PC-3 (cell line): Measurements from ENCODE around the gene P3H3. TPM values are rescaled to one million over a fixed set of nuclear protein-coding genes. Genes with fewer than 3 reads are reported as not detected.
"Not testable (repeated sequence)": the region's sequence is repeated elsewhere in the genome, so short reads cannot be mapped to it uniquely, and the experiment has no call there.

Source experiments
- ATAC-seq: fragments of 200-7000 bp; cut with Tn5 transposase; 2 replicates; pipeline ENCODE4 v1.9.1; 2020; ENCODE audit warnings: mild to moderate bottlenecking, moderate library complexity
- BruUV-seq: library from RNA; stranded (reverse); fragments of 400-500 nt; replicated peaks from 2 replicates; lab custom pipeline; 2021; lab: Mats Ljungman, UMichigan
- CTCF ChIA-PET: fragments of 300-600 bp; sonication (Branson Sonifier 250); formaldehyde crosslinking; loops from one replicate; lab custom pipeline; 2022; ENCODE audit warnings: antibody characterized with exemption; lab: Charles Lee
- POLR2A ChIA-PET: fragments of 300-600 bp; sonication (Branson Sonifier 250); formaldehyde crosslinking; loops from one replicate; lab custom pipeline; 2022; ENCODE audit warnings: antibody characterized with exemption; ENCODE audit not compliant: unreplicated experiment; lab: Charles Lee
- DNase-seq: peaks from one replicate; pipeline ENCODE4 v3.0.0-alpha.2; 2015
- H2AFZ ChIP-seq: fragments of 300-600 bp; sonication (generic); 2 replicates; pipeline ENCODE4 v1.6.0; 2016; ENCODE audit warnings: antibody characterized with exemption, low read length
- H3F3A ChIP-seq: fragments of 300-600 bp; sonication (generic); one replicate; pipeline ENCODE4 v1.6.0; 2017; ENCODE audit warnings: antibody characterized with exemption, low read length, control low read depth, mild to moderate bottlenecking; ENCODE audit not compliant: unreplicated experiment
- H3K27ac ChIP-seq: fragments of 300-600 bp; sonication (generic); 2 replicates; pipeline ENCODE4 v1.5.1; 2016; ENCODE audit warnings: mild to moderate bottlenecking, low read length
- H3K27me3 ChIP-seq: fragments of 300-600 bp; sonication (generic); 2 replicates; pipeline ENCODE4 v1.6.1; 2016; ENCODE audit warnings: low read length, mixed read lengths
- H3K36me3 ChIP-seq: fragments of 300-600 bp; sonication (generic); 2 replicates; pipeline ENCODE4 v1.6.1; 2016; ENCODE audit warnings: low read depth, mixed run types, low read length, mixed read lengths
- H3K4me1 ChIP-seq: fragments of 300-600 bp; sonication (generic); 2 replicates; pipeline ENCODE4 v1.5.1; 2016; ENCODE audit warnings: low read length; ENCODE audit not compliant: insufficient read depth
- H3K4me2 ChIP-seq: fragments of 300-600 bp; sonication (generic); 2 replicates; pipeline ENCODE4 v1.6.0; 2016; ENCODE audit warnings: low read length
- H3K4me3 ChIP-seq: fragments of 300-600 bp; sonication (generic); 2 replicates; pipeline ENCODE4 v1.5.1; 2016; ENCODE audit warnings: mild to moderate bottlenecking, low read length, mixed read lengths
- H3K79me2 ChIP-seq: fragments of 300-600 bp; sonication (generic); 2 replicates; pipeline ENCODE4 v1.6.1; 2017; ENCODE audit warnings: low read length, mixed read lengths
- H3K9ac ChIP-seq: fragments of 300-600 bp; sonication (generic); 2 replicates; pipeline ENCODE4 v1.6.0; 2016; ENCODE audit warnings: mild to moderate bottlenecking, low read length
- H3K9me2 ChIP-seq: fragments of 300-600 bp; sonication (generic); replicated peaks from 2 replicates; pipeline ENCODE4 v1.6.1; 2016; ENCODE audit warnings: mixed run types, low read length, mixed read lengths
- H3K9me3 ChIP-seq: fragments of 300-600 bp; sonication (generic); 2 replicates; pipeline ENCODE4 v1.6.1; 2016; ENCODE audit warnings: low read length, mixed read lengths
- H4K20me1 ChIP-seq: fragments of 300-600 bp; sonication (generic); 2 replicates; pipeline ENCODE4 v1.6.1; 2016; ENCODE audit warnings: low read length, mixed read lengths
- CTCF ChIP-seq: fragments of 300-600 bp; sonication (generic); conservative IDR thresholded peaks from 2 replicates; pipeline ENCODE4 v1.5.1; 2017; ENCODE audit warnings: antibody characterized with exemption, low read depth, mild to moderate bottlenecking, low read length
- EZH2 ChIP-seq: fragments of 300-600 bp; sonication (generic); IDR thresholded peaks from one replicate; pipeline ENCODE4 v1.6.1; 2017; ENCODE audit warnings: antibody characterized with exemption, mild to moderate bottlenecking, low read length; ENCODE audit not compliant: unreplicated experiment
- EZH2phosphoT487 ChIP-seq: fragments of 300-600 bp; sonication (generic); IDR thresholded peaks from 2 replicates; pipeline ENCODE4 v1.6.1; 2018; ENCODE audit warnings: mild to moderate bottlenecking, antibody characterized with exemption, low read length, borderline replicate concordance
- intact Hi-C: fragments of 100-400 bp; cut with micrococcal nuclease; formaldehyde crosslinking; loops from 2 replicates; pipeline ENCODE4 v1.9.0; 2023
- total RNA-seq: library from RNA; depleted of rRNA; stranded (reverse); fragments of >200 nt; gene quantifications from 2 replicates; pipeline ENCODE4 v1.2.3, GENCODE V29; 2014; rRNA removed

P3H3 gene
- total RNA-seq, 1 experiment from 2014 or later = 9.3 TPM

GRCh38 chr12:6887460-6887859 is 59.3 kb downstream of the P3H3 start:
- intact Hi-C loops = no loop called here
- H3K27me3 ChIP-seq = no peaks in the 10 kb centered on the region
- no peaks in the 10 kb centered on the region for H3K9me2 ChIP-seq
- H3K36me3 ChIP-seq = no peaks in the 10 kb centered on the region
- H3K4me3 ChIP-seq = no peak overlapping the region
- no peaks in the 10 kb centered on the region for H3F3A ChIP-seq
- H3K9ac ChIP-seq = no peak overlapping the region
- H3K4me2 ChIP-seq = no peak overlapping the region
- ChIA-PET POLR2A (interaction anchor here (0.6 kb wide), 1 partner anchor 179 kb away, joined by 4 read pairs; no protein-coding TSS in a partner anchor), CTCF (no interaction called here)
- peaks cover 11% of the 10 kb centered on the region for H3K4me1 ChIP-seq
- H3K9me3 ChIP-seq = no peaks in the 10 kb centered on the region
- no peaks in the 10 kb centered on the region for H3K79me2 ChIP-seq
- DNase-seq (no peak), ATAC-seq (no peak)
- H4K20me1 ChIP-seq = no peaks in the 10 kb centered on the region
- TF ChIP-seq EZH2 (no peak), EZH2phosphoT487 (no peak), CTCF (no peak)
- no peak overlapping the region for H3K27ac ChIP-seq
- BruUV-seq = no TSS peak
- H2AFZ ChIP-seq = no peak overlapping the region

- Histone ChIP-seq H4K20me1 (no peaks in the 10 kb centered on the region), H2AFZ (no peak overlapping the region), H3K4me3 (no peak overlapping the region), H3K9ac (no peak overlapping the region), H3K79me2 (no peaks in the 10 kb centered on the region), H3K27ac (no peak overlapping the region), H3K9me3 (no peaks in the 10 kb centered on the region), H3K4me1 (peaks cover 11% of the 10 kb centered on the region), H3K36me3 (no peaks in the 10 kb centered on the region), H3K4me2 (no peak overlapping the region), H3K9me2 (no peaks in the 10 kb centered on the region), H3F3A (no peaks in the 10 kb centered on the region), H3K27me3 (no peaks in the 10 kb centered on the region)
- DNase-seq = no peak
- intact Hi-C loops = no loop called here
- no peak for TF ChIP-seq EZH2phosphoT487
- no peak for TF ChIP-seq CTCF
- TF ChIP-seq EZH2 = no peak
- POLR2A ChIA-PET = no interaction called here
- no TSS peak for BruUV-seq
- CTCF ChIA-PET = no interaction called here
- ATAC-seq = no peak
Observed at GRCh38 chr12:6888360-6888759, 60.2 kb downstream of the P3H3 start.

GRCh38 chr12:6888794-6889193 is 60.6 kb downstream of the P3H3 start:
- POLR2A ChIA-PET = not testable (repeated sequence)

More at GRCh38 chr12:6888794-6889193, 60.6 kb downstream of the P3H3 start:
- H3K4me2 ChIP-seq, H3K9me3 ChIP-seq, DNase-seq, BruUV-seq, H3K36me3 ChIP-seq, H3K27ac ChIP-seq, H4K20me1 ChIP-seq, CTCF ChIA-PET, intact Hi-C loops, H3K9ac ChIP-seq, H3K9me2 ChIP-seq, H3K27me3 ChIP-seq, H3K79me2 ChIP-seq, ATAC-seq, H3F3A ChIP-seq, H2AFZ ChIP-seq, H3K4me3 ChIP-seq: not testable (repeated sequence)
- H3K4me1 ChIP-seq = peaks cover 11% of the 10 kb centered on the region

Other genes with a start within 250 kb of the P3H3 start
- 216 and 231 TPM in 2 replicates for gene CHD4, start 221.0 kb upstream of the P3H3 start, total RNA-seq
- 2.3 and 4.3 TPM in 2 replicates for gene LPAR5, start 192.4 kb upstream of the P3H3 start, total RNA-seq
- 0.77 TPM in 1 of 2 replicates, not detected in the other for gene ACRBP, start 181.0 kb upstream of the P3H3 start, total RNA-seq
- 17.0 and 23.8 TPM in 2 replicates for gene ING4, start 165.3 kb upstream of the P3H3 start, total RNA-seq
- gene ZNF384, start 139.0 kb upstream of the P3H3 start, total RNA-seq = 19.6 and 22.3 TPM in 2 replicates
- gene PIANP, start 127.6 kb upstream of the P3H3 start, total RNA-seq = not detected in 2 replicates
- gene COPS7A, start 104.4 kb upstream of the P3H3 start, total RNA-seq = 82.3 and 86.9 TPM in 2 replicates
- gene MLF2, start 75.3 kb upstream of the P3H3 start, total RNA-seq = 222 and 248 TPM in 2 replicates
- gene PTMS, start 62.0 kb upstream of the P3H3 start, total RNA-seq = 46.4 and 84.7 TPM in 2 replicates
- 0.40 and 0.58 TPM in 2 replicates for gene LAG3, start 55.9 kb upstream of the P3H3 start, total RNA-seq
- gene CD4, start 38.9 kb upstream of the P3H3 start, total RNA-seq = 0.23 TPM in 1 of 2 replicates, not detected in the other
- not detected in 2 replicates for gene GPR162, start 6.6 kb upstream of the P3H3 start, total RNA-seq
- gene GNB3, start 12.5 kb downstream of the P3H3 start, total RNA-seq = 1.8 TPM in 1 of 2 replicates, not detected in the other
- gene CDCA3, start 22.9 kb downstream of the P3H3 start, total RNA-seq = 52.1 and 92.0 TPM in 2 replicates
- 107 and 113 TPM in 2 replicates for gene USP5, start 23.7 kb downstream of the P3H3 start, total RNA-seq
- 1,259 and 1,708 TPM in 2 replicates for gene TPI1, start 39.1 kb downstream of the P3H3 start, total RNA-seq
- 8.4 and 9.2 TPM in 2 replicates for gene SPSB2, start 44.9 kb downstream of the P3H3 start, total RNA-seq
- gene LRRC23, start 76.4 kb downstream of the P3H3 start, total RNA-seq = 5.1 and 13.6 TPM in 2 replicates
- 30.2 and 35.2 TPM in 2 replicates for gene ENO2, start 86.2 kb downstream of the P3H3 start, total RNA-seq
- 11.6 and 41.5 TPM in 2 replicates for gene ATN1, start 99.6 kb downstream of the P3H3 start, total RNA-seq
- not detected in 2 replicates for gene RNU7-1, start 115.4 kb downstream of the P3H3 start, total RNA-seq
- 125 and 130 TPM in 2 replicates for gene C12orf57, start 115.6 kb downstream of the P3H3 start, total RNA-seq
- gene PTPN6, start 122.9 kb downstream of the P3H3 start, total RNA-seq = 22.5 and 28.4 TPM in 2 replicates
- 353 and 376 TPM in 2 replicates for gene PHB2, start 142.3 kb downstream of the P3H3 start, total RNA-seq
- gene EMG1, start 142.5 kb downstream of the P3H3 start, total RNA-seq = 40.7 and 44.3 TPM in 2 replicates
- 16.3 and 21.5 TPM in 2 replicates for gene LPCAT3, start 190.1 kb downstream of the P3H3 start, total RNA-seq
- 2.1 and 2.9 TPM in 2 replicates for gene C1S, start 232.3 kb downstream of the P3H3 start, total RNA-seq